ENCODE measurements around the gene TMSB4X. TPM values are rescaled to one million over a fixed set of nuclear protein-coding genes. Genes with fewer than 3 reads are reported as not detected.

Gene TMSB4X
- total and polyA plus RNA-seq, 2 donors (not counting 3 experiments of a cell fraction or from before 2014, with no cell fraction given), result 4,136 to 6,858 TPM

- Histone ChIP-seq H3K36me3 (ENCODE audit: control insufficient read depth in 2 of 2, extremely low read depth in 1 of 2, insufficient read depth in 2 of 2, low read length in 2 of 2) (no peaks in the 10 kb centered on the region), H3K9me1 (replicated peaks; ENCODE audit: control insufficient read depth, extremely low read depth, insufficient read depth, low read length) (no peaks in the 10 kb centered on the region), H2AFZ (ENCODE audit: low read depth, low read length) (peak overlapping the region; percentile 31), H3K79me2 (ENCODE audit: control insufficient read depth, insufficient read depth, low read length) (no peaks in the 10 kb centered on the region), H3K4me3 (replicated peaks in 1 of 3; ENCODE audit: insufficient read depth in 1 of 3, low read depth in 1 of 3, low read length in 3 of 3) (no peak overlapping the region), H3K9ac (replicated peaks; ENCODE audit: extremely low read depth, insufficient read depth, low read length) (peak overlapping the region; percentile 54), H3K27me3 (ENCODE audit: control insufficient read depth in 2 of 2, insufficient read depth in 2 of 2, low read length in 2 of 2) (no peaks in the 10 kb centered on the region), H3K4me2 (ENCODE audit: insufficient read depth, low read length) (peak overlapping the region; percentile 17), H3K4me1 (ENCODE audit: control insufficient read depth, extremely low read depth, insufficient read depth, low read length) (peaks cover 27% of the 10 kb centered on the region), H3K9me3 (replicated peaks; ENCODE audit: control insufficient read depth, insufficient read depth, low read length) (no peaks in the 10 kb centered on the region), H3K27ac (ENCODE audit: insufficient read depth, low read depth, low read length) (peak overlapping the region; percentile 82), H4K20me1 (replicated peaks; ENCODE audit: control insufficient read depth, extremely low read depth, insufficient read depth, low read length) (no peaks in the 10 kb centered on the region)
- peak; percentile 95 for FAIRE-seq
- POLR2A ChIA-PET, result interaction anchor here (1.6 to 2.6 kb wide), 2 partner anchors 26 to 28 kb away, joined by 5 to 9 read pairs; partner anchors contain the start of gene TMSB4X
- BruUV-seq (replicated peaks), result TSS peak; percentile 80
- TF ChIP-seq JUN (IDR thresholded peaks at IDR 0.05; ENCODE audit: borderline replicate concordance, insufficient read depth, insufficient read length, low read depth) (peak; percentile 22), MAX (IDR thresholded peaks at IDR 0.05; ENCODE audit: insufficient read depth, insufficient read length) (peak; percentile 96), MYC (IDR thresholded peaks at IDR 0.05; ENCODE audit: low read depth, low read length) (peak; percentile 20), POLR2AphosphoS5 (IDR thresholded peaks at IDR 0.05; ENCODE audit: insufficient read depth, low read depth, low read length) (no peak), EZH2 (IDR thresholded peaks at IDR 0.05; ENCODE audit: borderline replicate concordance, low read depth, low read length, severe bottlenecking) (no peak), CTCF (IDR thresholded peaks at IDR 0.05; ENCODE audit: extremely low read depth in 1 of 2, insufficient read depth in 1 of 2, low read depth in 1 of 2, low read length in 2 of 2) (no peak), GATA2 (IDR thresholded peaks at IDR 0.05; ENCODE audit: insufficient read depth, insufficient read length, low read depth, low read length) (peak; percentile 52), POLR2A (IDR thresholded peaks at IDR 0.05; ENCODE audit: low read depth, low read length) (no peak), FOS (IDR thresholded peaks at IDR 0.05; ENCODE audit: borderline replicate concordance, insufficient read depth, low read length) (no peak)
- peak; percentile 85 for DNase-seq (ENCODE audit: low read depth, low spot score)
- CTCF ChIA-PET, result interaction anchor here (1.1 to 3.0 kb wide), 3 partner anchors 21 to 538 kb away, joined by 3 to 10 read pairs (median 6); no protein-coding TSS in a partner anchor
- dilution Hi-C loops (cut with MboI; ENCODE audit: extremely low pct_ligation_motif_present, low sequenced_read_pairs) (no loop called here), intact Hi-C loops (cut with micrococcal nuclease) (loop anchor here (1.0 to 10.0 kb wide), 5 partner anchors 20 to 1925 kb away; partner anchors contain the start of genes FANCB, MOSPD2 and TCEANC)
Observed at GRCh38 chrX:12949927-12950656, 24.8 kb upstream of the TMSB4X start.

All from endothelial cell of umbilical vein (primary cell).